Body of pancreas (tissue), 4 donors: ENCODE measurements around the gene OXSM. TPM values are rescaled to one million over a fixed set of nuclear protein-coding genes. Genes with fewer than 3 reads are reported as not detected.

Experiments used
- ATAC-seq: fragments of 150-250 bp; one replicate; pipeline ENCODE4 v1.9.1; 2016
- DNase-seq, 4 donors: peaks; one replicate each; pipeline ENCODE4 v3.0.0-alpha.2; 2019
- H3K27ac ChIP-seq, 4 donors: fragments of 200-600 bp; sonication (generic); 1 replicate in 3 of 4; 2 replicates in 1 of 4; pipeline versions ENCODE4 v1.5.1 to v1.6.1; 2016 to 2019; ENCODE audit warnings: mild to moderate bottlenecking in 1 of 4, mixed read lengths in 1 of 4, moderate library complexity in 1 of 4
- H3K27me3 ChIP-seq, 2 donors: fragments of 200-600 bp; sonication (generic); one replicate each; pipeline ENCODE4 v1.6.0; 2016; ENCODE audit warnings: mild to moderate bottlenecking in 1 of 2
- H3K36me3 ChIP-seq, 2 donors: fragments of 200-600 bp; sonication (generic); replicated peaks in 1 of 2; 2 replicates each; pipeline ENCODE4 v1.5.1; 2016; ENCODE audit warnings: low read depth in 2 of 2; ENCODE audit not compliant: insufficient read depth in 1 of 2
- H3K4me1 ChIP-seq: fragments of 200-600 bp; sonication (generic); one replicate; pipeline ENCODE4 v1.6.0; 2016
- H3K4me3 ChIP-seq, 2 donors: fragments of 200-600 bp; sonication (generic); 1 replicate in 1 of 2; 2 replicates in 1 of 2; pipeline ENCODE4 v1.5.1; 2016 to 2019
- H3K9me3 ChIP-seq, 3 donors: fragments of 200-600 bp; sonication (generic); 1 replicate in 2 of 3; 2 replicates in 1 of 3; pipeline ENCODE4 v1.5.1; 2016
- POLR2A ChIP-seq, 3 donors: fragments of 450-650 bp; IDR thresholded peaks; one replicate each; pipeline ENCODE4 v1.6.1; 2016; ENCODE audit warnings: antibody characterized with exemption in 3 of 3, mild to moderate bottlenecking in 2 of 3
- WGBS, 2 donors: methylation state at CpG; one replicate each; pipeline ENCODE4 v1.1.5; 2017; 5-methylcytosine and 5-hydroxymethylcytosine counted together
- intact Hi-C: fragments of 100-400 bp; cut with DNase I; formaldehyde crosslinking; loops from one replicate; pipeline ENCODE4 v1.15.1; 2023
- total RNA-seq, 2 donors: library from RNA; depleted of rRNA; stranded (reverse); fragments of >200 nt; gene quantifications; one replicate each; pipeline ENCODE4 v1.1.0, GENCODE V29; 2016
- TF ChIP-seq, protein P1 (sequence below), 7 experiments: fragments of 450-650 bp in 4 of 7; fragments of 200-600 bp in 3 of 7; sonication (generic) in 3 of 7; IDR thresholded peaks; one replicate each; pipeline ENCODE4 v1.5.1; 2016 to 2019; ENCODE audit warnings: antibody characterized with exemption in 7 of 7

OXSM gene
- total RNA-seq, 2 donors from 2014 or later, result 5.3 to 7.0 TPM

DNA sequence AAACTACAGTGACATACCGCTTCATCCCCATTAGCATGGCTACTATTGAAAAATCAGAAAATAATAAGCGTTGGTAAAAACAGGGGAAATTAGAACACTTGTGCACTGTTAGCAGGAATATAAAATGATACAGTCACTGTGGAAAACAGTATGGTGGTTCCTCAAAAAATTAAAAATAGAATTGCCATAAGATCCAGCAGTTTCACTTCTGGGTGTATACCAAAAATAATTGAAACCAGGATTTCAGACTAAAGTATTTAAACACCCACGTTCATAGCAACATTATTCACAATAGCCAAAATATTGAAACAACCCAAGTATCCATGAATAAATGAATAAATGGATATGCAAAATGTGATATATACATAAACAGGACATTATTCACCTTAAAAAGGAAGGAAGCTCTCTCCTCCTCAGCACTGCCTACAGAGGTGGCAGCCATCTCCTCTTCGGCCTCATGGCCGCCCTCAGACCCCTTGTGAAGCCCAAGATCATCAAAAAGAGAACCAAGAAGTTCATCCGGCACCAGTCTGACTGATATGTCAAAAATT lies 40.8 kb upstream of the OXSM start:
- H3K9me3 ChIP-seq, result no peaks in the 10 kb centered on the region
- no peak for TF ChIP-seq POLR2A (IDR thresholded peaks at IDR 0.05)
- TF ChIP-seq, protein P1, sequence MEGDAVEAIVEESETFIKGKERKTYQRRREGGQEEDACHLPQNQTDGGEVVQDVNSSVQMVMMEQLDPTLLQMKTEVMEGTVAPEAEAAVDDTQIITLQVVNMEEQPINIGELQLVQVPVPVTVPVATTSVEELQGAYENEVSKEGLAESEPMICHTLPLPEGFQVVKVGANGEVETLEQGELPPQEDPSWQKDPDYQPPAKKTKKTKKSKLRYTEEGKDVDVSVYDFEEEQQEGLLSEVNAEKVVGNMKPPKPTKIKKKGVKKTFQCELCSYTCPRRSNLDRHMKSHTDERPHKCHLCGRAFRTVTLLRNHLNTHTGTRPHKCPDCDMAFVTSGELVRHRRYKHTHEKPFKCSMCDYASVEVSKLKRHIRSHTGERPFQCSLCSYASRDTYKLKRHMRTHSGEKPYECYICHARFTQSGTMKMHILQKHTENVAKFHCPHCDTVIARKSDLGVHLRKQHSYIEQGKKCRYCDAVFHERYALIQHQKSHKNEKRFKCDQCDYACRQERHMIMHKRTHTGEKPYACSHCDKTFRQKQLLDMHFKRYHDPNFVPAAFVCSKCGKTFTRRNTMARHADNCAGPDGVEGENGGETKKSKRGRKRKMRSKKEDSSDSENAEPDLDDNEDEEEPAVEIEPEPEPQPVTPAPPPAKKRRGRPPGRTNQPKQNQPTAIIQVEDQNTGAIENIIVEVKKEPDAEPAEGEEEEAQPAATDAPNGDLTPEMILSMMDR (IDR thresholded peaks at IDR 0.05), result no peak
- no peaks in the 10 kb centered on the region for H3K4me1 ChIP-seq
- H3K27ac ChIP-seq, result no peak overlapping the region
- DNase-seq, result no peak
- ATAC-seq, result no peak
- no peak overlapping the region for H3K4me3 ChIP-seq
- intact Hi-C loops, result no loop called here
- H3K27me3 ChIP-seq, result no peaks in the 10 kb centered on the region
- peaks cover 4 to 11% of the 10 kb centered on the region in 2 donors for H3K36me3 ChIP-seq
- WGBS, 2 donors, result 79 to 95% methylated on average over 6 of the region's 6 CpGs

DNA sequence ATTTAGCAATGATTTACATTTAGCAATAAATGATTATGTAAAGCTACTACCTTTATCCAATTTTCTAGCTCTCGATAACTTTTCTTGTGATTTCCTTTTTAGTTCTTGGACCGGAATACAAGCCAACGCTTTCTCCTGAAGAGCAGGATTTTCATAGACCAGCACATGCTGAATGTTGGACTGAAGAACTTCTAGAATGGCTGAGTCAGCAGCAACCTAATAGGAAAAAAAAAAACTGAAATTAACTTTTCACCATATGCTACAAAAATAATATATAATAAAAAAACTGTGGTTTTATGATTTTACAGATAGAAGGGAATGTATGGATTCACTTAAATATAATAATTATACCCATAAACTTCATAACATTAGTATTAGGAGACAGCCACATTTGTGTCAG lies 38.8 kb upstream of the OXSM start:
- no peak for TF ChIP-seq POLR2A (IDR thresholded peaks at IDR 0.05)
- TF ChIP-seq, protein P1 (IDR thresholded peaks at IDR 0.05), result no peak
- H3K9me3 ChIP-seq, result no peaks in the 10 kb centered on the region
- DNase-seq (no peak), ATAC-seq (no peak)
- H3K36me3 ChIP-seq, result peaks cover 4 to 11% of the 10 kb centered on the region in 2 donors
- 97 to 98% methylated on average over 3 of the region's 3 CpGs for WGBS, 2 donors
- no peaks in the 10 kb centered on the region for H3K27me3 ChIP-seq
- intact Hi-C loops, result no loop called here
- H3K4me3 ChIP-seq, result no peak overlapping the region
- no peak overlapping the region for H3K27ac ChIP-seq
- no peaks in the 10 kb centered on the region for H3K4me1 ChIP-seq

GRCh38 chr3:25751725-25752124 lies 38.2 kb upstream of the OXSM start:
- Histone ChIP-seq H3K4me1 (no peaks in the 10 kb centered on the region), H3K4me3 (no peak overlapping the region), H3K27ac (no peak overlapping the region), H3K9me3 (no peaks in the 10 kb centered on the region), H3K36me3 (peaks cover 4 to 11% of the 10 kb centered on the region in 2 donors), H3K27me3 (no peaks in the 10 kb centered on the region)
- no peak for ATAC-seq
- WGBS, 2 donors, result 80 to 95% methylated on average over 1 of the region's 1 CpG
- intact Hi-C loops, result no loop called here
- no peak for DNase-seq
- no peak for TF ChIP-seq POLR2A (IDR thresholded peaks at IDR 0.05)
- TF ChIP-seq, protein P1 (IDR thresholded peaks at IDR 0.05), result no peak

- H3K27ac ChIP-seq, result no peak overlapping the region
- H3K27me3 ChIP-seq, result no peaks in the 10 kb centered on the region
- WGBS, 2 donors, result 94 to 100% methylated on average over 6 of the region's 6 CpGs
- H3K4me3 ChIP-seq, result no peak overlapping the region
- H3K4me1 ChIP-seq, result no peaks in the 10 kb centered on the region
- ATAC-seq (no peak), DNase-seq (no peak)
- intact Hi-C loops, result no loop called here
- H3K36me3 ChIP-seq, result peaks cover 0 to 2% of the 10 kb centered on the region in 2 donors
- no peaks in the 10 kb centered on the region for H3K9me3 ChIP-seq
- no peak for TF ChIP-seq POLR2A (IDR thresholded peaks at IDR 0.05)
- TF ChIP-seq, protein P1 (IDR thresholded peaks at IDR 0.05), result no peak
Observed at GRCh38 chr3:25768851-25769250, 21.0 kb upstream of the OXSM start.

- TF ChIP-seq, protein P1 (IDR thresholded peaks at IDR 0.05), result no peak
- TF ChIP-seq POLR2A (IDR thresholded peaks at IDR 0.05), result no peak
- 86 to 100% methylated on average over 2 of the region's 2 CpGs for WGBS, 2 donors
- ATAC-seq, result no peak
- H3K36me3 ChIP-seq, result peaks cover 0 to 6% of the 10 kb centered on the region in 2 donors
- no peak for DNase-seq
- H3K27me3 ChIP-seq, result no peaks in the 10 kb centered on the region
- H3K4me3 ChIP-seq, result no peak overlapping the region
- peaks cover 8% of the 10 kb centered on the region for H3K4me1 ChIP-seq
- no peak overlapping the region for H3K27ac ChIP-seq
- H3K9me3 ChIP-seq, result no peaks in the 10 kb centered on the region
- intact Hi-C loops, result no loop called here
Observed at GRCh38 chr3:25775936-25776335, 14.0 kb upstream of the OXSM start.
